NCI-H345 (cell line): ENCODE measurements around the gene GMPPB.
"Not testable (repeated sequence)": the region's sequence is repeated elsewhere in the genome, so short reads cannot be mapped to it uniquely, and the experiment has no call there.

ENCODE experiments used
- DNase-seq: peaks from one replicate; lab custom pipeline; 2025; lab: John Stamatoyannopoulos, UW

GMPPB gene

GRCh38 chr3:49723628-49724551 lies at the start of gene GMPPB:
Gene GMPPB (minus strand): TSS chr3:49723951. CDS start chr3:49723726, 225 bp downstream.
- peak; percentile 93 for DNase-seq

GRCh38 chr3:49772703-49773102 lies 49.0 kb upstream of the GMPPB start:
- DNase-seq: no peak

GRCh38 chr3:49771340-49771938 lies 47.7 kb upstream of the GMPPB start:
- no peak for DNase-seq

GRCh38 chr3:49769926-49770325 lies 46.2 kb upstream of the GMPPB start:
- DNase-seq: no peak

- no peak for DNase-seq
Measured at GRCh38 chr3:49769286-49769915, 45.6 kb upstream of the GMPPB start.

GRCh38 chr3:49763981-49764380 lies 40.2 kb upstream of the GMPPB start:
- no peak for DNase-seq

GRCh38 chr3:49761661-49762060 lies 37.9 kb upstream of the GMPPB start:
- DNase-seq: no peak

GRCh38 chr3:49759226-49759625 lies 35.5 kb upstream of the GMPPB start:
- no peak for DNase-seq

- DNase-seq: no peak
Measured at GRCh38 chr3:49757197-49757596, 33.4 kb upstream of the GMPPB start.

- DNase-seq: no peak
Measured at GRCh38 chr3:49756036-49756435, 32.3 kb upstream of the GMPPB start.

GRCh38 chr3:49754536-49754935 lies 30.8 kb upstream of the GMPPB start:
- no peak for DNase-seq

GRCh38 chr3:49751501-49751900 lies 27.8 kb upstream of the GMPPB start:
- DNase-seq: no peak

GRCh38 chr3:49750056-49750455 lies 26.3 kb upstream of the GMPPB start:
- no peak for DNase-seq

GRCh38 chr3:49748874-49749273 lies 25.1 kb upstream of the GMPPB start:
- not testable (repeated sequence) for DNase-seq

GRCh38 chr3:49747792-49748480 lies 24.2 kb upstream of the GMPPB start:
- no peak for DNase-seq

- DNase-seq: no peak
Measured at GRCh38 chr3:49745986-49746385, 22.2 kb upstream of the GMPPB start.

GRCh38 chr3:49740427-49740826 lies 16.7 kb upstream of the GMPPB start:
- no peak for DNase-seq

- DNase-seq: no peak
Measured at GRCh38 chr3:49738067-49738713, 14.4 kb upstream of the GMPPB start.

- DNase-seq: no peak
Measured at GRCh38 chr3:49734752-49735151, 11.0 kb upstream of the GMPPB start.

- DNase-seq: no peak
Measured at GRCh38 chr3:49733551-49733950, 9.8 kb upstream of the GMPPB start.

- DNase-seq: no peak
Measured at GRCh38 chr3:49732597-49732996, 8.8 kb upstream of the GMPPB start.
